ENCODE results near the gene MYLK.

Gene MYLK

DNA sequence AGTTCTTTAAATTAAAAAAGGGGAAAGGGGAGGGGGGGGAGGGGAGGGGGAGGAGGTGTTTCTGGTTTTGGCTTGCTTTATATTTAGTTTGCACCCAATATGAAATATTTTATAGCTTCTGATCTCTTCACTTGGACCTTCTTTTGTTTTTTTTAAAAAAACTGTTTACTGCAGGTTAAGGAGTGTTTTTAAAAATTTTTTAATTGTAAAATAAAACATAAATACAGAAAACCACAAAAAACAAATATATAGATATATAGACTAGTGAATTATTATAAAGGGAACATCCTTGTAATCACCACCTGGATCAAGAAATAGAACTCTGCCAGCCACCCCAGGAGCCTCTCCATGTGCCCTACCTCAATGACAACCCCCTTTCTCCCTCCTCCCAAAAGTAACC lies 861 bp upstream of the MYLK start:
- H4K20me1 ChIP-seq (ENCODE audit: insufficient read depth) = no peaks in the 10 kb centered on the region
- H3K4me1 ChIP-seq (ENCODE audit: low read depth, poor library complexity, severe bottlenecking) = peaks cover 40% of the 10 kb centered on the region
- H3K36me3 ChIP-seq (ENCODE audit: insufficient read depth) = no peaks in the 10 kb centered on the region
- TF ChIP-seq, protein P1, sequence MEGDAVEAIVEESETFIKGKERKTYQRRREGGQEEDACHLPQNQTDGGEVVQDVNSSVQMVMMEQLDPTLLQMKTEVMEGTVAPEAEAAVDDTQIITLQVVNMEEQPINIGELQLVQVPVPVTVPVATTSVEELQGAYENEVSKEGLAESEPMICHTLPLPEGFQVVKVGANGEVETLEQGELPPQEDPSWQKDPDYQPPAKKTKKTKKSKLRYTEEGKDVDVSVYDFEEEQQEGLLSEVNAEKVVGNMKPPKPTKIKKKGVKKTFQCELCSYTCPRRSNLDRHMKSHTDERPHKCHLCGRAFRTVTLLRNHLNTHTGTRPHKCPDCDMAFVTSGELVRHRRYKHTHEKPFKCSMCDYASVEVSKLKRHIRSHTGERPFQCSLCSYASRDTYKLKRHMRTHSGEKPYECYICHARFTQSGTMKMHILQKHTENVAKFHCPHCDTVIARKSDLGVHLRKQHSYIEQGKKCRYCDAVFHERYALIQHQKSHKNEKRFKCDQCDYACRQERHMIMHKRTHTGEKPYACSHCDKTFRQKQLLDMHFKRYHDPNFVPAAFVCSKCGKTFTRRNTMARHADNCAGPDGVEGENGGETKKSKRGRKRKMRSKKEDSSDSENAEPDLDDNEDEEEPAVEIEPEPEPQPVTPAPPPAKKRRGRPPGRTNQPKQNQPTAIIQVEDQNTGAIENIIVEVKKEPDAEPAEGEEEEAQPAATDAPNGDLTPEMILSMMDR (conservative IDR thresholded peaks at IDR 0.05; ENCODE audit: low read depth, low read length) = no peak
- H3K4me3 ChIP-seq (IDR thresholded peaks at IDR 0.05; ENCODE audit: insufficient read depth, low read depth, low read length) = no peak overlapping the region
- H3K27ac ChIP-seq = no peak overlapping the region
- no peak overlapping the region for H3K9ac ChIP-seq
- no peaks in the 10 kb centered on the region for H3K27me3 ChIP-seq (ENCODE audit: insufficient read depth, low read depth)
- H2AFZ ChIP-seq (ENCODE audit: low read depth) = no peak overlapping the region
- no peaks in the 10 kb centered on the region for H3K79me2 ChIP-seq (ENCODE audit: insufficient read depth, low read depth)
- no peak overlapping the region; the same call in 1 of the 2 replicates for H3K4me2 ChIP-seq

DNA sequence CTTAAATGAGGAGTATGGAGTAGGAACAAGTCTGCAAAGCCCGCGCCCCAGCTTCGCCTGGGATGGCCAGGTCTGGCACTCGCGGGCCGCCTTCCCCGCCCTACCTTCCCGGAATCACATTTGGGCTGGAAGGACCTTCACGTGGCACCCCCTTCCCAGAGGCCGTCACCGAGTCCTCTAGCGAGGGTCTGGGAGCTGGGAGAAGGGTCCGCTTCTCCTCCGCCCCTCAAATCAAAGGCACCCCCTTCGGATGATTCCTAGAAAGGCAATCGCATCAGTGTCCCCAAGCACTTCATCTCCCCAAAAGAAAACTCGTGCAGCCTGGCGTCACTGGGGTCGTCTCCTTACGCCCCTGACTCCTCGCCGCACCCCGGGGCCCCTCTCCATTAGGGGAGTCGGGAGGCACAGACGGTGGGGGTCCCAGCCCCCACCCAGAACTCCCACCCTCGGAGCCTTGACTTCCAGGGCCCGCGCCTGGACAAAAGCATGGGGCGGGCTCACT lies 380 bp downstream of the MYLK start:
- TF ChIP-seq, protein P1 (conservative IDR thresholded peaks at IDR 0.05; ENCODE audit: low read depth, low read length) = no peak
- H3K4me3 ChIP-seq (IDR thresholded peaks at IDR 0.05; ENCODE audit: insufficient read depth, low read depth, low read length) = no peak overlapping the region

DNA sequence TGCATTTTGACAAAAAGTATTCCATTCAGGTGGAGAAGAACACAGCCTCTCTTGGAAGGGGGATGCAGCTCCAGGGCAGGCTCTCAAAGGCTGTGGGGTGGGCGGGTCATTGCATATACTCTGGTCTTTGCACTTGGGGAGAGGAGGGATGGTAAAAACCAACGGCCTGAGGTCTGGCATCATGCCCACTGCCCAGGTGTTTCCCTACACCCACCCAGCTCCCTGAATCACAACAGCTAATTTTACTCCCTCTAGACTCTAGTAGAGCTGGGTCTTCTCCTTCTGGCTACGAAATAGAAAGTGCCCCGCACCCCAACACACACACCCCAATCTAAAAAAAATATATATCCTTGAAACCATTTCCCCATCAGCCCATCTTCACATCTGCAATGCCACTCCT lies 1.0 kb downstream of the MYLK start:
- TF ChIP-seq, protein P1 (conservative IDR thresholded peaks at IDR 0.05; ENCODE audit: low read depth, low read length) = no peak
- Histone ChIP-seq H3K4me2 (peak overlapping the region; percentile 36), H3K9ac (no peak overlapping the region), H3K4me1 (ENCODE audit: low read depth, poor library complexity, severe bottlenecking) (peaks cover 40% of the 10 kb centered on the region), H3K27ac (no peak overlapping the region), H3K36me3 (ENCODE audit: insufficient read depth) (no peaks in the 10 kb centered on the region), H3K27me3 (ENCODE audit: insufficient read depth, low read depth) (no peaks in the 10 kb centered on the region), H3K79me2 (ENCODE audit: insufficient read depth, low read depth) (no peaks in the 10 kb centered on the region), H3K4me3 (IDR thresholded peaks at IDR 0.05; ENCODE audit: insufficient read depth, low read depth, low read length) (no peak overlapping the region), H2AFZ (ENCODE audit: low read depth) (peak overlapping the region; percentile 80; the same call in 1 of the 2 replicates), H4K20me1 (ENCODE audit: insufficient read depth) (no peaks in the 10 kb centered on the region)

More for the DNA sequence above, 380 bp downstream of the MYLK start:
- Histone ChIP-seq H3K4me2 (peak overlapping the region; percentile 36), H3K79me2 (ENCODE audit: insufficient read depth, low read depth) (no peaks in the 10 kb centered on the region), H3K9ac (peak overlapping the region; percentile 55), H2AFZ (ENCODE audit: low read depth) (peak overlapping the region; percentile 80), H3K27ac (no peak overlapping the region), H3K4me1 (ENCODE audit: low read depth, poor library complexity, severe bottlenecking) (peaks cover 40% of the 10 kb centered on the region), H4K20me1 (ENCODE audit: insufficient read depth) (no peaks in the 10 kb centered on the region), H3K36me3 (ENCODE audit: insufficient read depth) (no peaks in the 10 kb centered on the region), H3K27me3 (ENCODE audit: insufficient read depth, low read depth) (no peaks in the 10 kb centered on the region)

DNA sequence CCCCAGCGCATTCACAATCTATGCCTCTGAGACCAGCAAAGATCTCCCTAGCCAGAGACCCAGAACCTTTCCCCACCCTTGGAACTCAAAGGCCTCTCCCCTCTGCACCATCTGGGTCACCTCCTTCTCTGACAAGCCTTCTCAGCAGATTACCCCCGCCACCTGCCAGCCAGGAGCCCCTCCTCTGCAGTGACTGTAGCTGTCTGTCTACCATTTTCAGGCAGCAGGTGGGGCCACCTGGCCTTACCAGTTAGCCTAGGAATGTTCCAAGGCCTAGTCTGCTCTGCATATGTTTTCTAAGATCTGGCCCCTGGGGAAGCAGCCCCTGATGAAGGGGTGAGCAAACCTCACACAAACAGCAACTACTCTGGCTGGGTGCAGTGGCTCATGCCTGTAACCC lies 2.4 kb downstream of the MYLK start:
- peak overlapping the region; percentile 36; the same call in 1 of the 2 replicates for H3K4me2 ChIP-seq
- H3K4me1 ChIP-seq (ENCODE audit: low read depth, poor library complexity, severe bottlenecking) = peaks cover 40% of the 10 kb centered on the region
- H2AFZ ChIP-seq (ENCODE audit: low read depth) = no peak overlapping the region
- TF ChIP-seq, protein P1 (conservative IDR thresholded peaks at IDR 0.05; ENCODE audit: low read depth, low read length) = no peak
- no peaks in the 10 kb centered on the region for H4K20me1 ChIP-seq (ENCODE audit: insufficient read depth)
- H3K79me2 ChIP-seq (ENCODE audit: insufficient read depth, low read depth) = no peaks in the 10 kb centered on the region
- no peak overlapping the region for H3K4me3 ChIP-seq (IDR thresholded peaks at IDR 0.05; ENCODE audit: insufficient read depth, low read depth, low read length)
- H3K27ac ChIP-seq = no peak overlapping the region
- H3K27me3 ChIP-seq (ENCODE audit: insufficient read depth, low read depth) = no peaks in the 10 kb centered on the region
- no peak overlapping the region for H3K9ac ChIP-seq
- no peaks in the 10 kb centered on the region for H3K36me3 ChIP-seq (ENCODE audit: insufficient read depth)
